OCI-M2 (cell line): ENCODE data around the gene CDH12.

Source experiments
- DNase-seq: peaks from one replicate; lab custom pipeline; 2025; ENCODE audit not compliant: unreplicated experiment; lab: John Stamatoyannopoulos, UW

CDH12 gene

DNA sequence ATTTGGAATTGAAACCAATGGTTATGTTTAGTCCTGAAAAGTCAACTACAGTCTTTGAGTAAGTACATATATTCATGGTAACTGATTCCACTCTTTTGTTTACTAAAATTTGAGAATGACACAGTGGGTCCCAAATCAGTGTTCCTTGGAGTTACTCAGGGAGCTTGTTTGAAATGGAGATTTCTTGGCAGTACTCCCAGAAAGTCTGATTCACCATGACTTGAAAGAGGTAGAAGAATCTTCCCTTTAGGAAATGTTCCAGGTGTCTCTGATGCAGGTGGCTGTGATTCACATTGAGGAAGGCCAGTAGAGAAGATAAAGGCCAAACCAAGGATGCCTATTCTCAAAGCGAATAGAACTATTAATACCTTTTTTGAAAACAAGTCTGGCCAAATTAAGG is 1078.3 kb downstream of the CDH12 start:
- no peak for DNase-seq

- no peak for DNase-seq
These were observed 1078.9 kb downstream of the CDH12 start for GRCh38 chr5:21774281-21774680.

- no peak for DNase-seq
These were observed 1079.7 kb downstream of the CDH12 start for GRCh38 chr5:21773456-21773855.

DNA sequence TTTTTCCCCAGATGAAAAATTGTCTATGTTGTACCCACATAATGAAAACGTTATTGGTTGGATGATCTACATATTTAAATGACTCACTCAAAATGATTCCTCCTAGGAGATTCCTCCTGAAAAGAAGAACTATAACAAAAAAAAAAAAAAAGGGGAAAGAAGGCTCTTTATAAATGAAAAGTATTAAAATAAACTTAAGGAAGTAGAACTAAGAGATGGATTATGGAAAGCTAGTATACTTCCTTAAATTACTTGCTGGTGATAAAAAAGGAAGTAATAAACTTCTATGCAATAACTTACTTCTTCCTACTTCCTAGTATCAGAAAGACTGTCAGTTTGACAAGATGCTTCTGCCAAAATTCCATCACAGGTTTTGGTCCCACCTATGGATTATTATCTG is 1087.7 kb downstream of the CDH12 start:
- DNase-seq: no peak

DNA sequence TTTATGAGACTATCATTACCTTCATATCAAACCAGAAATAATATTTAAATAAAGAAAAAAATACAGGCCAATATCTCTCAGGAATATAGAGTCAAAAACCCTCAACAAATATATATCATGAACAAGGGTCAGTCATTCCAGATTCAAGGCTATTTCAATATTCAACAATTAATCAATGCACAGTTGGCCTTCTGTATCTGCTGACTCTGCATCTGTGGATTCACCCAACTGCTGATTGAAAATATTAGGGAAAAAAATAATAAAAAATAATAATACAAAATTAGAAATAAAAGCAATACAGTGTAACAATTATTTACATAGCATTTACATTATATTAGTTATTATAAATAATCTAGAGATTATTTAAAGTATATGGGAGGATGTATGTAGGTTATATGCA is 1114.0 kb downstream of the CDH12 start:
- no peak for DNase-seq

- no peak for DNase-seq
These were observed 1129.6 kb downstream of the CDH12 start for GRCh38 chr5:21723500-21723899.

DNA sequence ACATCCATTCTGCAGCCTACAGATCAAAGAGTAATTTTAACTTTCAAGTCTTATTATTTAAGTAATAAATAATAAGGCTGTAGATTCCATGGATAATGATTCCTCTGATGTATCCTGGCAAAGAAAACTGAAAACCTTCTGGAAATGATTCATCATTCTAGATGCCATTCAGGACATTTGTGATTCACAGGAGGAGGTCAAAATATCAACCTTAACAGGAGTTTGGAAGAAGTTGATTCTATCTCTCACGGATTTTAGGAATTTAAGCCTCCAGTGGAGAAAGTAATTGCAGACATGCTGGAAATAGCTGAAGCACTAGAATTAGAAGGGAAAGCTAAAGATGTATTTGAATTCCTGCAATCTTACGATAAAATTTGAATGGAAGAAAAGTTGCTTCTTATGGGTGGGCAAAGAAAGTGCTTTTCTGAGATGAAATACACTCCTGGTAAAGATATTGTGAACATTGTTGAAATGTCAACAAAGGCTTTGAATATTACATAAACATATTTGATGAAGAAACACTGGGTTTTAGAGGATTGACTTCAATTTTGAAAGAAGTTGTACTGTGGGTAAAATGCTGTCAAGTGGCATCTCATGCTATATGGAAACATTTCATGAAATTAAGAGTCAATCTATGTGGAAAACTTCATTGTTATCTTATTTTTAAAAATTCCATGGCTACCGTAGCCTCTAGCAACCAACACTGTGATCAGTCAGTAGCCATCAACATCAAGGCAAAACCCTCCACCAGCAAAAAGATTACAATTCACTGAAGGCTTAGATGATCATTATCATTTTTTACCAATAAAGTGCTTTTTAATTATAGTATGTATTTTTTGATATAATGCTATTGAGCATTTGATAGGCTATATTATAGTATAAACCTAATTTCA is 1141.0 kb downstream of the CDH12 start:
- DNase-seq: no peak

- no peak for DNase-seq
These were observed 1143.4 kb downstream of the CDH12 start for GRCh38 chr5:21709770-21710169.

- DNase-seq: no peak
These were observed 1148.0 kb downstream of the CDH12 start for GRCh38 chr5:21704974-21705668.

- no peak for DNase-seq
These were observed 1151.8 kb downstream of the CDH12 start for GRCh38 chr5:21701317-21701716.
